PC-3 (cell line): Measurements from ENCODE around the gene MRLN. TPM values are rescaled to one million over a fixed set of nuclear protein-coding genes. Genes with fewer than 3 reads are reported as not detected.

Source experiments
- ATAC-seq: fragments of 200-7000 bp; cut with Tn5 transposase; 2 replicates; pipeline ENCODE4 v1.9.1; 2020; ENCODE audit warnings: mild to moderate bottlenecking, moderate library complexity
- BruUV-seq: library from RNA; stranded (reverse); fragments of 400-500 nt; replicated peaks from 2 replicates; lab custom pipeline; 2021; lab: Mats Ljungman, UMichigan
- CTCF ChIA-PET: fragments of 300-600 bp; sonication (Branson Sonifier 250); formaldehyde crosslinking; loops from one replicate; lab custom pipeline; 2022; ENCODE audit warnings: antibody characterized with exemption; lab: Charles Lee
- POLR2A ChIA-PET: fragments of 300-600 bp; sonication (Branson Sonifier 250); formaldehyde crosslinking; loops from one replicate; lab custom pipeline; 2022; ENCODE audit warnings: antibody characterized with exemption; ENCODE audit not compliant: unreplicated experiment; lab: Charles Lee
- DNase-seq: peaks from one replicate; pipeline ENCODE4 v3.0.0-alpha.2; 2015
- H2AFZ ChIP-seq: fragments of 300-600 bp; sonication (generic); 2 replicates; pipeline ENCODE4 v1.6.0; 2016; ENCODE audit warnings: antibody characterized with exemption, low read length
- H3F3A ChIP-seq: fragments of 300-600 bp; sonication (generic); one replicate; pipeline ENCODE4 v1.6.0; 2017; ENCODE audit warnings: antibody characterized with exemption, low read length, control low read depth, mild to moderate bottlenecking; ENCODE audit not compliant: unreplicated experiment
- H3K27ac ChIP-seq: fragments of 300-600 bp; sonication (generic); 2 replicates; pipeline ENCODE4 v1.5.1; 2016; ENCODE audit warnings: mild to moderate bottlenecking, low read length
- H3K27me3 ChIP-seq: fragments of 300-600 bp; sonication (generic); 2 replicates; pipeline ENCODE4 v1.6.1; 2016; ENCODE audit warnings: low read length, mixed read lengths
- H3K36me3 ChIP-seq: fragments of 300-600 bp; sonication (generic); 2 replicates; pipeline ENCODE4 v1.6.1; 2016; ENCODE audit warnings: low read depth, mixed run types, low read length, mixed read lengths
- H3K4me1 ChIP-seq: fragments of 300-600 bp; sonication (generic); 2 replicates; pipeline ENCODE4 v1.5.1; 2016; ENCODE audit warnings: low read length; ENCODE audit not compliant: insufficient read depth
- H3K4me2 ChIP-seq: fragments of 300-600 bp; sonication (generic); 2 replicates; pipeline ENCODE4 v1.6.0; 2016; ENCODE audit warnings: low read length
- H3K4me3 ChIP-seq: fragments of 300-600 bp; sonication (generic); 2 replicates; pipeline ENCODE4 v1.5.1; 2016; ENCODE audit warnings: mild to moderate bottlenecking, low read length, mixed read lengths
- H3K79me2 ChIP-seq: fragments of 300-600 bp; sonication (generic); 2 replicates; pipeline ENCODE4 v1.6.1; 2017; ENCODE audit warnings: low read length, mixed read lengths
- H3K9ac ChIP-seq: fragments of 300-600 bp; sonication (generic); 2 replicates; pipeline ENCODE4 v1.6.0; 2016; ENCODE audit warnings: mild to moderate bottlenecking, low read length
- H3K9me2 ChIP-seq: fragments of 300-600 bp; sonication (generic); replicated peaks from 2 replicates; pipeline ENCODE4 v1.6.1; 2016; ENCODE audit warnings: mixed run types, low read length, mixed read lengths
- H3K9me3 ChIP-seq: fragments of 300-600 bp; sonication (generic); 2 replicates; pipeline ENCODE4 v1.6.1; 2016; ENCODE audit warnings: low read length, mixed read lengths
- H4K20me1 ChIP-seq: fragments of 300-600 bp; sonication (generic); 2 replicates; pipeline ENCODE4 v1.6.1; 2016; ENCODE audit warnings: low read length, mixed read lengths
- CTCF ChIP-seq: fragments of 300-600 bp; sonication (generic); conservative IDR thresholded peaks from 2 replicates; pipeline ENCODE4 v1.5.1; 2017; ENCODE audit warnings: antibody characterized with exemption, low read depth, mild to moderate bottlenecking, low read length
- EZH2 ChIP-seq: fragments of 300-600 bp; sonication (generic); IDR thresholded peaks from one replicate; pipeline ENCODE4 v1.6.1; 2017; ENCODE audit warnings: antibody characterized with exemption, mild to moderate bottlenecking, low read length; ENCODE audit not compliant: unreplicated experiment
- EZH2phosphoT487 ChIP-seq: fragments of 300-600 bp; sonication (generic); IDR thresholded peaks from 2 replicates; pipeline ENCODE4 v1.6.1; 2018; ENCODE audit warnings: mild to moderate bottlenecking, antibody characterized with exemption, low read length, borderline replicate concordance
- intact Hi-C: fragments of 100-400 bp; cut with micrococcal nuclease; formaldehyde crosslinking; loops from 2 replicates; pipeline ENCODE4 v1.9.0; 2023
- total RNA-seq: library from RNA; depleted of rRNA; stranded (reverse); fragments of >200 nt; gene quantifications from 2 replicates; pipeline ENCODE4 v1.2.3, GENCODE V29; 2014

The MRLN gene
- total RNA-seq, 1 experiment from 2014 or later = not detected

- H3K27ac ChIP-seq = no peak overlapping the region
- H3K27me3 ChIP-seq = no peaks in the 10 kb centered on the region
- no peaks in the 10 kb centered on the region for H3K36me3 ChIP-seq
- H3K9me2 ChIP-seq = no peaks in the 10 kb centered on the region
- no peaks in the 10 kb centered on the region for H4K20me1 ChIP-seq
- H3F3A ChIP-seq = no peaks in the 10 kb centered on the region
- H2AFZ ChIP-seq = no peak overlapping the region
- no peak overlapping the region for H3K4me2 ChIP-seq
- no peaks in the 10 kb centered on the region for H3K9me3 ChIP-seq
- no peak overlapping the region for H3K9ac ChIP-seq
- DNase-seq (no peak), ATAC-seq (no peak)
- ChIA-PET POLR2A (no interaction called here), CTCF (no interaction called here)
- H3K4me3 ChIP-seq = no peak overlapping the region
- TF ChIP-seq EZH2 (no peak), EZH2phosphoT487 (no peak), CTCF (no peak)
- H3K4me1 ChIP-seq = peaks cover 14% of the 10 kb centered on the region
- no peaks in the 10 kb centered on the region for H3K79me2 ChIP-seq
- BruUV-seq = no TSS peak
- intact Hi-C loops = no loop called here
These were observed 35.0 kb downstream of the MRLN start for GRCh38 chr10:59718257-59718656.

GRCh38 chr10:59713196-59713821 lies 39.9 kb downstream of the MRLN start:
- H4K20me1 ChIP-seq = no peaks in the 10 kb centered on the region
- ATAC-seq = no peak
- no peak overlapping the region for H3K4me3 ChIP-seq
- H3K9ac ChIP-seq = no peak overlapping the region
- peaks cover 9% of the 10 kb centered on the region for H3K79me2 ChIP-seq
- H3K4me1 ChIP-seq = peaks cover 22% of the 10 kb centered on the region
- H3F3A ChIP-seq = no peaks in the 10 kb centered on the region
- no TSS peak for BruUV-seq
- H3K4me2 ChIP-seq = no peak overlapping the region
- H2AFZ ChIP-seq = peak overlapping the region; percentile 18; the same call in 1 of the 2 replicates
- H3K36me3 ChIP-seq = no peaks in the 10 kb centered on the region
- no peaks in the 10 kb centered on the region for H3K9me3 ChIP-seq
- no peak for DNase-seq
- ChIA-PET POLR2A (interaction anchor here (0.6 kb wide), 1 partner anchor 23 kb away, joined by 3 read pairs; no protein-coding TSS in a partner anchor), CTCF (no interaction called here)
- TF ChIP-seq EZH2 = no peak
- intact Hi-C loops = loop anchor here (5.0 kb wide), 1 partner anchor 194 kb away; the partner anchor contains the start of gene CCDC6
- no peaks in the 10 kb centered on the region for H3K9me2 ChIP-seq
- no peaks in the 10 kb centered on the region for H3K27me3 ChIP-seq
- H3K27ac ChIP-seq = no peak overlapping the region

- H3K4me1 ChIP-seq = peaks cover 31% of the 10 kb centered on the region
- H3K79me2 ChIP-seq = peaks cover 20% of the 10 kb centered on the region
- H2AFZ ChIP-seq = no peak overlapping the region
- H3K9me2 ChIP-seq = no peaks in the 10 kb centered on the region
- no peaks in the 10 kb centered on the region for H3K36me3 ChIP-seq
- H3K9ac ChIP-seq = no peak overlapping the region
- BruUV-seq = no TSS peak
- no peak for ATAC-seq
- H3K4me3 ChIP-seq = no peak overlapping the region
- H4K20me1 ChIP-seq = no peaks in the 10 kb centered on the region
- H3K27me3 ChIP-seq = no peaks in the 10 kb centered on the region
- POLR2A ChIA-PET = no interaction called here
- no peaks in the 10 kb centered on the region for H3K9me3 ChIP-seq
- no peak overlapping the region for H3K27ac ChIP-seq
- no peak for DNase-seq
- CTCF ChIA-PET = interaction anchor here (0.7 kb wide), 1 partner anchor 11 kb away, joined by 3 read pairs; no protein-coding TSS in a partner anchor
- intact Hi-C loops = loop anchor here (5.0 kb wide), 1 partner anchor 195 kb away; the partner anchor contains the start of gene CCDC6
- H3F3A ChIP-seq = no peaks in the 10 kb centered on the region
- H3K4me2 ChIP-seq = no peak overlapping the region
- TF ChIP-seq EZH2 = no peak
- TF ChIP-seq CTCF = no peak
- no peak for TF ChIP-seq EZH2phosphoT487
These were observed 41.3 kb downstream of the MRLN start for GRCh38 chr10:59711871-59712494.
